HEK293T (cell line): ENCODE results near the gene CLDN7.

ENCODE experiments used
- BHLHE40 ChIP-seq: fragments of 450-650 bp; IDR thresholded peaks from 2 replicates; pipeline ENCODE4 v1.6.1; 2016; ENCODE audit warnings: mild to moderate bottlenecking, moderate library complexity, borderline replicate concordance
- CTBP1 ChIP-seq: fragments of 450-650 bp; IDR thresholded peaks from 2 replicates; pipeline ENCODE4 v1.6.1; 2016; ENCODE audit warnings: borderline replicate concordance
- LEF1 ChIP-seq: fragments of 450-650 bp; IDR thresholded peaks from 2 replicates; pipeline ENCODE4 v1.6.1; 2017; ENCODE audit warnings: mild to moderate bottlenecking, borderline replicate concordance
- SP1 ChIP-seq: fragments of 450-650 bp; IDR thresholded peaks from 2 replicates; pipeline ENCODE4 v1.6.1; 2017
- ZNF384 ChIP-seq: fragments of 450-650 bp; IDR thresholded peaks from 2 replicates; pipeline ENCODE4 v1.6.1; 2016

DNA sequence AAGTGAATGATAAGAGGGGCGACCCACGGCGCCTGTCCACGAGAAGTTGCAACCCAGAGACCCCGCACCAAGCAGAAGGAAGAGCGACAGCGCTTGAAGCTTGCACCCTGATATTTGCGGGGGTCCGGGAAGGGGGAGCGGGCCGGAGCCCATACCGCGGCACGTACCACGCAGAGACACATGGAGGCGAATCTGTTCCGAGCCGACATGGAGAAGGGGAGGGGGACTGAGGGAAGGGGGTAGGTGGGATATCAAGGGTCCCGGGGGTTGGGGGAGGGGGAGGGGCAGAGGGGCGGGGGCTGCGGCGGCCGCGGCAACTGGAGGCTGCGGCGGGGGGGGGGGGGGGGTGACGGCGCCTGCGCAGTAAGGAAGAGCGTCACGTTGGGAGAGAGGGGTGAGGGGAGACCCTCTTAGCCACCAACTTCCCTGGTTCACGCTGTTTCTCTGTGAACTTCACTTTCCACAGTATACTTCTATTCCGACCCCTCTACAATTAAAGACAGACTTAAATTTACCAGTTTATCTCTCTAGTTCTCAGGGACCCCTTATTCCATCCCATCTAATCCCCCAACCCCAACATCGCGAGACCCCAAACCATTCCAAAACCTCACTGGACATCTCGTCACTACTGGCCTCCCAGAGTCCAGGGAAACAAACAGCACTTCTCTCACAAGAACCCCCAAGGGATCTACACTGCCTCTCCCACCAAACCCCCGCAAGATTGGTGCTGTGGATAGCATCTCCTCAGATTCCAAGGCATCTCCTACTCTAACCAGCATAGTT, 50.6 kb downstream of the CLDN7 start:
- TF ChIP-seq SP1, result no peak
- no peak for TF ChIP-seq LEF1
- no peak for TF ChIP-seq ZNF384
- no peak for TF ChIP-seq BHLHE40
- no peak for TF ChIP-seq CTBP1
